ENCODE measurements around the gene CDKN1C.

The CDKN1C gene

DNA sequence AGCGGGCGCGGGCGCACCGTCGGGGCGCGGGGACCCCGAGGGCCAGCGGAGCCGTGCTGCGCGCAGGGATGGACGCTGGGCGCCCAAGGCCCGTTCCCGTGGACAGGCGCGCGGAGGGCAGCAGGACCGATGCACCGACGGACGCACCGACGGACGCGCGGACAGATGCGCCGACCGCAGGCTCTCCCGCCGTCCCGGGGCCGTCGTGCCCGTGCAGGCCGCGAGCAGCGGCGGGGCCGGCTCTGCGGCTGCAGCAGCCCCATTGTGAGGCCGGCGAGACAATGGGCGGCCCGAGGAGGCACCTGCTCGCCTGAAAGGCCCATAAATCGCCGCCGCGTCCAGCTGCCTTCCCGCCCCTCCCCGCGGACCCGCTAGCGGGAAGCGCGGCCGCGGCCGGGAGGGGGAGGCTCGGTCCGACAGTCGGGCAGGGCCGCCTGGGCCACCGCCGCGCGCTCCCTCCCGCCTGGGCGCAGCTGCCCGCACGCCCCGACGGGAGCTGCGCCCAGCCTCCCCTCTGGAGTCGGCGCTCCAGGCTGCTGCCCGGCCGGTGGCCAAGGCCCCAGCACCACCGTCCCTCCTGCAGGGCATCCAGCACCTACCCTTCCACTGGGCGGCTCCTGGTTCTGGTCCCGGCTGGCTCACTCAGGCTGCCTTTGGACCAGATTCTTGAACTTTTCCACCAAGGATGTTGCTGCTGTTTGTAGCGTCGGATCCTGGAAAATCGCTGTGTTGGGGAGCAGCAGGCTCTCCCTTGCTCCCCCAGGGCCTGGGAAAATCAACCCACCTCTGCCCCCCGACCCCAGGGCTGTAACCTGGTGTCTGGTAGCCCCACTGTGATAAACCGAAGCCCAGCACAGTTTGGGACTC lies 15.8 kb downstream of the CDKN1C start:
- Mint-ChIP-seq H3K4me1 (peaks cover 9% of the 10 kb centered on the region), H3K9me3 (no peaks in the 10 kb centered on the region), H3K27me3 (peaks cover 84% of the 10 kb centered on the region), H3K27ac (no peak overlapping the region), H3K4me3 (no peak overlapping the region), H3K36me3 (no peaks in the 10 kb centered on the region)
- CTCF ChIA-PET, result no interaction called here
- DNase-seq, result no peak

DNA sequence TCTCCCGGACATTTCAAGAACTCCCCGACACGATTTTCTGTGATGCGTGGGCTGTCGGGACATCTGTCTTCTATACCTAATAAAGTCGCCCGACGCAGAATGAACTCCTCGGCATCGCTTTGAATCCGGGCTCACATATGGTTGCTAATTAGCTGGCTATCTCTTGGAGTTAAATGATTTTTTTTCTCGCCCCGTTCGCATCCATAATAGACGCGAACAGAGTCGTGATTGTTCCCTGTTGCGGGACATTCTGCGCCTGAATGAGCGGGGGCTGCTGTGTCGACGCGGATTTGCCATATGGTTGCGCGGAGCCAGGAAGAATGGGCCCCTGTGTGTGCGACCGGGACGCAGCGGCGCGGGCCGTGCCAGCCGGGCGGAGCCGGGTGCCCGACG lies 16.4 kb downstream of the CDKN1C start:
- H3K27ac Mint-ChIP-seq, result no peak overlapping the region
- CTCF ChIA-PET, result no interaction called here
- H3K36me3 Mint-ChIP-seq, result no peaks in the 10 kb centered on the region
- H3K9me3 Mint-ChIP-seq, result no peaks in the 10 kb centered on the region
- no peak for DNase-seq
- H3K27me3 Mint-ChIP-seq, result peaks cover 85% of the 10 kb centered on the region
- H3K4me1 Mint-ChIP-seq, result peaks cover 9% of the 10 kb centered on the region
- H3K4me3 Mint-ChIP-seq, result no peak overlapping the region

DNA sequence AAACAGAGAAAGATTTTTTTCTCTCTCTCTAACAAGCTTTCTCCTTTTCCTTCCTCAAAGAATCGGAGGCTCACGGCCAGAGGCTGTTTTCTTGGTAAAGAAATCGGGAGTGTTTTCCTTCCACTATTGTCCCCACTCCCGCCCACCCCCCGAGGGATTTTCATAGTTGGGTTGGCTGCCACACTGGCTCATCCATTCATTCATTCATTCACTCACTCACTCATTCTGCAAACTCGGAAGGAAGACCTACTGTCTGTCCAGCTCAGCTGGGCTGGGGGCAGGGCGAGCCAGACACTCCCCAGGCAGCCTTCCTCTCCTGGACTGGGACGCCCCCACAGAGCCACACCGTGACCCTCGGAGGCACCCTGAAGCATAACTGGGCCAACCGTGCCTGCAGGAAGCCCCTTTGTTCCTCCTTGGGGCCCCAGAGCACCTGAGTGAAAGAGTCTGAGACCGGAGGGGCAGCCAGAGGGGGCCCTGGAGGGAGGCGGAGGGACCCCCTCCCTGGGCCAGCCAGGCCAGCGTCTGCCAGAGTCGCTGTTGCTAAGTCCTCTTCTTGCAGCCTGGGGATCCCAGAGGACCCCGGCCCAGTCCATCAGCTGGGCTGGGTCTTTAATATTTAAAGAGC lies 17.0 kb downstream of the CDKN1C start:
- CTCF ChIA-PET, result interaction anchor here (0.7 to 1.2 kb wide), 2 partner anchors 9 to 336 kb away, joined by 3 read pairs; no protein-coding TSS in a partner anchor
- no peak overlapping the region for H3K4me3 Mint-ChIP-seq
- H3K4me1 Mint-ChIP-seq, result peaks cover 9% of the 10 kb centered on the region
- H3K36me3 Mint-ChIP-seq, result no peaks in the 10 kb centered on the region
- no peaks in the 10 kb centered on the region for H3K9me3 Mint-ChIP-seq
- H3K27ac Mint-ChIP-seq, result no peak overlapping the region
- peaks cover 85% of the 10 kb centered on the region for H3K27me3 Mint-ChIP-seq
- no peak for DNase-seq

DNA sequence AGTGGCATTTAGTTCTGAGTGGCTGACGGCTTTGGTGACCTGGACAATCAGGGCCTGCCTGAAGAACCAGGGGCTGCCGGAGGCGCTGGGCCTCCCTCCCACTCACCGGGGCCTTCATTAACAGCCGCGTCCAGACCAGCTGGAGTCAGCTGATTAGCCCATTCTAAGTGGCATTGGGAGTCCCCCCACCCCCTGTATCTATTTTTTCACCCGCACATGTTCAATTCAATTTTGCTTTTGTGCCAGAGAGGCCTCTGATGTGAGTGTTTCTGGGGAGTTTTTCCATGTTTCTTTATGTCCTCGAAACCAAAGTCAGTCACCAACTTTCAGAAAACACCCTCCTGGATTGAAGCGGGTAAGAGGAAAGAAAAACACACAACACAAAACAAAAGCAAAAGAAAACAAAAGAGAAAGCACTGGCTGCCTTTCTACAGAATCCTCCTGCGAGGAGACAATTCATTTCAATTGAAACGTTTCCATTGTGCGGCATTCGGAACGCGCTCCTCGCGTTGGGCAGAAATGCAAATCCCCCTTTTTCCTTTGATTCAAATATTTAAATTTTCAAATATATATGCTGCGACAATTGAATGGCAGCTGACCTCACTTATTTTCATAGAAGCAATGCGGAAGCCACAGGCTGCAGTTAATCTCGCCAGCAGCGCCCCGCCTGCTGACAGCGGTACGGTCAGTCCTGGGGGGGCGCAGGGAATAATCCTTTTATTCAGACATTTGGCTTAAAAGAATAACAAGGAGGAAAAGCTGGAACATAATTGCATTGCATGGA lies 17.7 kb downstream of the CDKN1C start:
- CTCF ChIA-PET, result interaction anchor here (0.7 to 1.2 kb wide), 2 partner anchors 10 to 335 kb away, joined by 3 read pairs; no protein-coding TSS in a partner anchor
- H3K4me3 Mint-ChIP-seq, result no peak overlapping the region
- no peak for DNase-seq
- peaks cover 9% of the 10 kb centered on the region for H3K4me1 Mint-ChIP-seq
- H3K9me3 Mint-ChIP-seq, result no peaks in the 10 kb centered on the region
- H3K27me3 Mint-ChIP-seq, result peaks cover 86% of the 10 kb centered on the region
- H3K27ac Mint-ChIP-seq, result no peak overlapping the region
- no peaks in the 10 kb centered on the region for H3K36me3 Mint-ChIP-seq

DNA sequence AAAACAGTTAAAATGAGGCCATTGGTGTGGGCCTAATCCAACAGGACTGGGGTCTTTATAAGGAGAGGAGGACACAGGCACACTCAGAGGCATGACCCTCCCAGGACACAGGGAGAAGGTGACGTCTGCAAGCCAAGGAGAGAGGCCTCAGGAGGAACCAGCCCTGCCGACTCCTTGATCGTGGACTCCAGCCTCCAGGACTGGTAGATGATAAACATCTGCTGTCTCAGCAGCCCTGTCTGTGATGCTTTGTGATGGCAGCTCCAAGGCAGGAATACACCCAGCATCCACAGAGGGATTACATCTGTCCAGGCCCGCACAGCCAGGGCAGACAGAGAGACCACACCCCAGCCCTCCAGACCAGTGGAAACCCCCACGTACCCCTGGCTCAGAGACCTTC lies 18.4 kb downstream of the CDKN1C start:
- peaks cover 86% of the 10 kb centered on the region for H3K27me3 Mint-ChIP-seq
- H3K4me3 Mint-ChIP-seq, result no peak overlapping the region
- no peaks in the 10 kb centered on the region for H3K9me3 Mint-ChIP-seq
- H3K27ac Mint-ChIP-seq, result no peak overlapping the region
- peaks cover 9% of the 10 kb centered on the region for H3K4me1 Mint-ChIP-seq
- CTCF ChIA-PET, result no interaction called here
- H3K36me3 Mint-ChIP-seq, result no peaks in the 10 kb centered on the region
- no peak for DNase-seq

DNA sequence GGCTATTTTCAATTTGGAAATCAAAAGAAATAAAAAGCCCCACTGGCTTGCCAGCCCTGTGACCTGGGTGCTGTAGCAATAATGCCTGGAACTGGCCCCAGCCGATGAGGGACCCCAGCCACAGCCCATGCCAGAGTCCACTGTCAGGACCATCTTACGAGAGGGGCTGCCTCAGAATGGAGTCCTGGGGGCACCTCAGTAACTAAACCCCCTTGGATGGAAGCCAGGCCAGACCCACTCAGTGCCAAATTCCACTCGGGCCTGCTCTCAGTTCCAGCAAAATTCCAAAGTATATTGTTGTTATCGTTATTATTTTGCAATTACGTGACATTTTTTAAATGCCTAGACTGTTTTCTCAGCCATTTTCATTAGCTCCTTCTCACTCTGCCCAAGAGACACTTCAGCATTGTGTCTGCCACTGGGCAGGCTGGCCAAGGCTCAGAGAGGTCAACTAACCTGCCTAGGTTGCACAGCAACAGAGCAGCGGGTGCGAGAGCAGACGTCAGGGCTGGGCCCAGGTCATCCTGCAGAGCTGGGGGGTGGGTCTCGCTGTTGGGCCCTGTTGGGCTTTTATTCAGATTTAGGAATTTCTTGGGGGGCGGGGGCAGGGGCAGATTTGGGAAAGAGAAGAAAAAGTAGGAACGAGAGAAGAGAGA lies 19.5 kb downstream of the CDKN1C start:
- CTCF ChIA-PET, result no interaction called here
- no peak overlapping the region for H3K27ac Mint-ChIP-seq
- DNase-seq, result no peak
- H3K9me3 Mint-ChIP-seq, result no peaks in the 10 kb centered on the region
- H3K36me3 Mint-ChIP-seq, result no peaks in the 10 kb centered on the region
- no peak overlapping the region for H3K4me3 Mint-ChIP-seq
- peaks cover 9% of the 10 kb centered on the region for H3K4me1 Mint-ChIP-seq
- peaks cover 85% of the 10 kb centered on the region for H3K27me3 Mint-ChIP-seq

DNA sequence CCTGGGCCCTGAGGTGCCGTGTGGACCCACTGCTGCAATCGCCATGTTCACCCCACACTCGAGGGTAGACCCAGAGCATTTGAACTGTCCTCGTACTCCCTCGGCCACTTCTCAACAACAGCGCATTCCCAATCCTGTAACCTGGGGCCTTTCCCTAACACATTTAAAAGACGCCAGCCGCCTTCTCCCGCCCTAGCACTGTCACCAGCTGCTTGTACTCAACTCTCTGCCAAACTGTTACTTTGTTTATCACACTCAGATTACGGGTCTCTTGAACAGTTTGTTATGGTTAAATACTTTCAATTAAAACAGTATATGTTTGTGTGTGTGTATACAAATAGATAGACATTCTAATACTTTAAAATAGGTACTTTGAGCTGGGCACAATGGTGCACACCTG lies 20.7 kb downstream of the CDKN1C start:
- CTCF ChIA-PET, result no interaction called here
- H3K27me3 Mint-ChIP-seq, result peaks cover 85% of the 10 kb centered on the region

DNA sequence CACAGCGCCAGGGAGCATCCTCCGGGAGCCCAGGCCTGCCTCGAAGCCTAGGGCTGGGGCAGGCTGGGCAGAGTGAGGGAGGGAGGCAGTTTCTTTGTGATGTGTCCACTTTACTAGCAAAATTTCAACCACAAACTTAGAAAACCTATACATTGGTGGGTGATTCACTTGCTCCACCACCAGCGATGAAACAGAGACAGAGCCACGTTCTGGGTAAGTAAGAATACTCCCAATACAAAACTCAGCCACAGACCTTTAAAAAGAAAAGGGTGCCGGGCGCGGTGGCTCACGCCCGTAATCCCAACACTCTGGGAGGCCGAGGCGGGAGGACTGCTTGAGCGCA lies 22.3 kb downstream of the CDKN1C start:
- Mint-ChIP-seq H3K36me3 (no peaks in the 10 kb centered on the region), H3K9me3 (no peaks in the 10 kb centered on the region), H3K4me3 (no peak overlapping the region), H3K27ac (no peak overlapping the region), H3K27me3 (peaks cover 82% of the 10 kb centered on the region), H3K4me1 (peaks cover 1% of the 10 kb centered on the region)
- CTCF ChIA-PET, result no interaction called here
- DNase-seq, result no peak

More for the DNA sequence above, 20.7 kb downstream of the CDKN1C start:
- H3K4me1 Mint-ChIP-seq, result peaks cover 9% of the 10 kb centered on the region
- no peaks in the 10 kb centered on the region for H3K9me3 Mint-ChIP-seq
- no peak overlapping the region for H3K4me3 Mint-ChIP-seq
- no peak for DNase-seq
- no peaks in the 10 kb centered on the region for H3K36me3 Mint-ChIP-seq
- H3K27ac Mint-ChIP-seq, result no peak overlapping the region

DNA sequence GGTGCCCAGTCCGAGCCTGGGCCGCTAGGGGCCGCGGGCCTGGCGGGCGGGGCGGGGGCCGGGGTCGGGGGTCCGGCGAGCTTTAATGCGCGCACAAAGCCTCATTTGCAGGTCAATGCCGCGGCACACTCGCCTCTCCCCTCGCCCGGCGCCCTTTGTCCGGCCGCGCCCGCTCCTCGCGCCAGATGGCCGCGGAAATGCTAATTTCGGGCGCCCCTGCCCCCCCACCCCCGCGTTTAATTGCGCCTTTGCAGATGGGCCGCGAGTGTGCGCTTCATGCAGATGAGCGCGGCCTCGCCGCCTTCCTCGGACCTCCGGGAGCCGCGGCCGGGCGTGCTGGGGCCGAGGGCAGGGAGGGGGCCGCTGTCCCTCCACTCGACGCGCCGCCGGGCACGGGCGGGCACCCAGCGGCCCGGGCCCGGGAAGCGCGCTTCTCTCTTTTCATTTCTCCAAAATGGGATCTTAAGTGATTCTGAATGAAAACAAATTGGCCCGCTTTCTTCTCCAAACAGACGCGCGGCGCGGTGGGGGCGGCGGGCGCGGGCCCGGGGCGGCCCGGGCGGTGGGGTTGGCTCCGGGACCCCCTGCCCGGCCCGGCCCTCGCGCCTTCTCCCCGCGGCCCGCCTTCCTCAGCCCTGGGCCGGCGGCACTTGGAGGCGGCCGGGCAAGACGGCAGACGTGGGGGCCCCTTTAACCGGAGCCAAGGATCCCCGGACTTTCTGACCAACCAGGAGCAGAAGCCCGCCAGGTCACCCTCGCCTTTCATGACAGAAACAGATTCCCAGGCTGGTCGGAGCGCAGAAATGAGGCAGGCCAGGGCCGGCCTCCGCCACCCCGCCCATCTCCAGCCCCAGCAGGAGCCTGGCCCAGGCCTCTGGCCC lies 22.9 kb downstream of the CDKN1C start:
- no peaks in the 10 kb centered on the region for H3K36me3 Mint-ChIP-seq
- CTCF ChIA-PET, result no interaction called here
- H3K4me3 Mint-ChIP-seq, result no peak overlapping the region
- peaks cover 76% of the 10 kb centered on the region for H3K27me3 Mint-ChIP-seq
- no peak overlapping the region for H3K27ac Mint-ChIP-seq
- DNase-seq, result no peak
- H3K9me3 Mint-ChIP-seq, result no peaks in the 10 kb centered on the region
- no peaks in the 10 kb centered on the region for H3K4me1 Mint-ChIP-seq

DNA sequence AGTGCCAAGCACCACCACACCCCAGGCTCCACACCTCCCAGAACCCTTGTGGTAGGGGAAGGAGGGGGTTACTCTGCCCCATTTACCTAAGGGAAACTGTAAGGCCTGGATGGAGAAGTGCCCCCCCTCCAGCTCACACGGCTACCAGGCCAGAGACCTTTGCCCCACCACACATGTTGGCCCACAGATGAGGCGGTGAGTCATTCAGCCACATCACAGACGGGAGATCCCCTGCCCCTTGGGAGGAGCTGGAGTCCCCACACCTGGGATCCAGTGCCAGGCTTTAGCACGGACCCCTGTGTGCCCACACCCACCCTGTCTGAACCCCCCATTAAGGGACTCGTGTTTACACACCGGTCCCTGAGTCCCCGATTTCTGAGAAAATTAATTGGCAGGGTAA lies 24.9 kb downstream of the CDKN1C start:
- Mint-ChIP-seq H3K27me3 (peaks cover 70% of the 10 kb centered on the region), H3K36me3 (no peaks in the 10 kb centered on the region), H3K27ac (no peak overlapping the region), H3K4me3 (no peak overlapping the region), H3K9me3 (no peaks in the 10 kb centered on the region), H3K4me1 (no peaks in the 10 kb centered on the region)
- no peak for DNase-seq
- CTCF ChIA-PET, result interaction anchor here (0.6 kb wide), 1 partner anchor 432 kb away, joined by 3 read pairs; no protein-coding TSS in a partner anchor

DNA sequence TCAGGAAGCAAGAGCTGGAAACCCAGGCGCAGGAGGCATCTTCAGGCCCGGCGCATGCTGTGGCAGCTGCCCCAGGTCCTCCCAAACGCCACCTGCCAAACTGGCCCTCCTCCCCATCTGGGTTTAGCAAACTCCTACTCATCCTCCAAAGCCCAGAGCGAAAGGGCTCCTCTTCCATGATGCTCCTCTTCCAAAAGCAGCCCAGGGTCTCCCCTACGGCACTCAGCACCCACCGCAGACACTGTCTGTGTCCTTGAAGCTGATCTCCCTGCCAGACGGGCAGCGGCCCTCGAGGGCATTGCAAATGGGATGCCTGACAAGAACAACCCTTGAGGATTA lies 25.9 kb downstream of the CDKN1C start:
- CTCF ChIA-PET, result no interaction called here
- H3K36me3 Mint-ChIP-seq, result no peaks in the 10 kb centered on the region
- H3K27ac Mint-ChIP-seq, result no peak overlapping the region
- no peak overlapping the region for H3K4me3 Mint-ChIP-seq
- H3K27me3 Mint-ChIP-seq, result peaks cover 76% of the 10 kb centered on the region
- H3K4me1 Mint-ChIP-seq, result no peaks in the 10 kb centered on the region
- no peaks in the 10 kb centered on the region for H3K9me3 Mint-ChIP-seq
- no peak for DNase-seq

DNA sequence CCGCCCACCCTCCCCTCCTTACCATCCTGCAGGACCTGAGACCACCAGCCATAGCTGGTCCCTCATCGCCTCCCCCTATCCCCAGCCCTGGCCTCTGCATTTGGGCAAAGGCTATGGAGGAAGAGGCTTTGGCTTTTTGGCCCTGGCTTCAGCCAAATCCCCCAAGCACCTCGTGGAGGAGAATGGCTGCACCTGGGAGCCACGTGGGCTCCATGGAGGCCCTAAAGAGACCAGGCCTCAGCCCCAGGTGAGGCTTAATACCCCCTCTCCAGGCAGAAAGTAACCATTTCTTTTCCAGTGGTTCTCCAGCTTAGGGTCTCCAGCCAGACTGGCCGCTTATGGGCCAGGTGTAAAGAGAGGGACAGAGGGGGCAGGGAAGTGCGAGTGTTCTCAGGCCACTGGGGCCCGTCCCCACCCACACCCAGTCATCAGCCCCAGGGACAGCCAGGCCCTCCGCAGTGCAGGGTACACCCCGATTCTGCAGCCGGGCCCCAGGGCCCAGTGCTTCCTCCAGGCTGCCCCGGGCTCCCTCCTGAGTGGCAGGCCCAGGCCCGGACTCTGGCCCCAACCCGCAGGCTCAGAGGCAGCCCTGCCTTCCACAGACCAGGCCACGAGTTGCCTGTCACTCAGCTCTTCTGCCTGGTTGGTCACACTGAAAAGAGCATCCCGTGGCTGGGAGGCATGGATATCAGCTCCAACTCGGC lies 26.4 kb downstream of the CDKN1C start:
- Mint-ChIP-seq H3K36me3 (no peaks in the 10 kb centered on the region), H3K4me1 (no peaks in the 10 kb centered on the region), H3K4me3 (no peak overlapping the region), H3K9me3 (no peaks in the 10 kb centered on the region), H3K27me3 (peaks cover 73% of the 10 kb centered on the region), H3K27ac (no peak overlapping the region)
- no peak for DNase-seq
- CTCF ChIA-PET, result no interaction called here

DNA sequence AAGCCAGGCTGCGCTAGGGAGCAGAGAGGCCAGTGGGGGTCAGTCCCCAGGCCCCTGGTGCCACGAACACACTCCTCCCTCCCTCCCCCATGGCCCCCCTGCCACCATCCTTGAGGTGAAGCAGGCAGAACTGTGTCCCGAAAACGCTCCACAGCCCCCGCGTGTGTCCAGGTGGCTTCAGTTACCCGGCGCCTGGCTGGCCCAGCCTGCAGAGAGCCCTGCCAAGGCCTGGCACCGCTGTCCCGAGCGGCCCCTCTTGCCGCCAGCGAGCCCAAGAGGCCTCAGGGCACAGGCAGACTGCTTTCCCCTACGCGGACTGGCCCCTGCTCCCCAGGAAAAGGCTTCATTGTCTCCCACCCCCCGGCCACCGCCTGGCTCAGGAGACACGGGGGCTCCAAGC lies 27.7 kb downstream of the CDKN1C start:
- Mint-ChIP-seq H3K4me3 (no peak overlapping the region), H3K4me1 (no peaks in the 10 kb centered on the region), H3K27me3 (peaks cover 64% of the 10 kb centered on the region), H3K27ac (no peak overlapping the region), H3K36me3 (no peaks in the 10 kb centered on the region), H3K9me3 (no peaks in the 10 kb centered on the region)
- DNase-seq, result no peak
- CTCF ChIA-PET, result no interaction called here
